Measurements from ENCODE around the gene JUP.

GRCh38 chr17:41707803-41708669, 78.5 kb downstream of the JUP start:
- no peak for TF ChIP-seq CTCF (IDR thresholded peaks at IDR 0.05)
- TF ChIP-seq EZH2phosphoT487 (IDR thresholded peaks at IDR 0.05): no peak
- no peak for TF ChIP-seq EZH2 (IDR thresholded peaks at IDR 0.05)
